Measurements from ENCODE around the gene NUDC. TPM values are rescaled to one million over a fixed set of nuclear protein-coding genes. Genes with fewer than 3 reads are reported as not detected.

Gene NUDC
- total and polyA plus RNA-seq, 9 of the 15 experiments (the other 6 are each of a cell fraction or from before 2014, with no cell fraction given), result 9.8 to 234 (median 149) TPM

GRCh38 chr1:26994020-26994786 lies 72.7 kb downstream of the NUDC start (continued):
- TF ChIP-seq SAP30 (IDR thresholded peaks at IDR 0.05; ENCODE audit: borderline replicate concordance, insufficient read depth, low read depth, low read length, poor library complexity, severe bottlenecking) (peak; percentile 60), MED1 (CRISPR knock-in tag; IDR thresholded peaks at IDR 0.05; ENCODE audit: borderline replicate concordance) (no peak), ZNF239 (CRISPR knock-in tag; IDR thresholded peaks at IDR 0.05) (no peak), IFI16 (CRISPR knock-in tag; IDR thresholded peaks at IDR 0.05) (no peak), EWSR1 (IDR thresholded peaks at IDR 0.05; ENCODE audit: borderline replicate concordance, low read depth, partially characterized antibody) (no peak), MEF2A (IDR thresholded peaks at IDR 0.05; ENCODE audit: control insufficient read depth, low read depth, low read length) (no peak), TRIM24 (IDR thresholded peaks at IDR 0.05) (no peak), KLF6 (CRISPR knock-in tag; IDR thresholded peaks at IDR 0.05; ENCODE audit: borderline replicate concordance) (no peak), TAF15 (IDR thresholded peaks at IDR 0.05; ENCODE audit: low read depth, low read length) (no peak), HLTF (IDR thresholded peaks at IDR 0.05) (no peak), ZC3H4 (CRISPR knock-in tag; IDR thresholded peaks at IDR 0.05; ENCODE audit: borderline replicate concordance) (no peak), KDM5B (IDR thresholded peaks at IDR 0.05; ENCODE audit: insufficient replicate concordance, low read depth, low read length) (no peak), NR0B1 (IDR thresholded peaks at IDR 0.05; ENCODE audit: partially characterized antibody) (no peak), ZBTB33 (CRISPR knock-in tag; IDR thresholded peaks at IDR 0.05) (0 out of 2 replicates have a peak, but pooled peaks have one; percentile 32), ZNF57 (CRISPR knock-in tag; IDR thresholded peaks at IDR 0.05) (no peak), ZNF41 (CRISPR knock-in tag; conservative IDR thresholded peaks at IDR 0.05) (no peak), ATF3 (IDR thresholded peaks at IDR 0.05) (no peak), ATF3 (CRISPR knock-in tag; conservative IDR thresholded peaks at IDR 0.05) (no peak), CREM (IDR thresholded peaks at IDR 0.05; ENCODE audit: low read depth) (no peak), NCOR1 (IDR thresholded peaks at IDR 0.05) (no peak)
- TF ChIP-seq, protein P1, sequence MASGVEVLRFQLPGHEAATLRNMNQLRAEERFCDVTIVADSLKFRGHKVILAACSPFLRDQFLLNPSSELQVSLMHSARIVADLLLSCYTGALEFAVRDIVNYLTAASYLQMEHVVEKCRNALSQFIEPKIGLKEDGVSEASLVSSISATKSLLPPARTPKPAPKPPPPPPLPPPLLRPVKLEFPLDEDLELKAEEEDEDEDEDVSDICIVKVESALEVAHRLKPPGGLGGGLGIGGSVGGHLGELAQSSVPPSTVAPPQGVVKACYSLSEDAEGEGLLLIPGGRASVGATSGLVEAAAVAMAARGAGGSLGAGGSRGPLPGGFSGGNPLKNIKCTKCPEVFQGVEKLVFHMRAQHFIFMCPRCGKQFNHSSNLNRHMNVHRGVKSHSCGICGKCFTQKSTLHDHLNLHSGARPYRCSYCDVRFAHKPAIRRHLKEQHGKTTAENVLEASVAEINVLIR (CRISPR knock-in tag; IDR thresholded peaks at IDR 0.05), result no peak
- TF ChIP-seq, protein P2, sequence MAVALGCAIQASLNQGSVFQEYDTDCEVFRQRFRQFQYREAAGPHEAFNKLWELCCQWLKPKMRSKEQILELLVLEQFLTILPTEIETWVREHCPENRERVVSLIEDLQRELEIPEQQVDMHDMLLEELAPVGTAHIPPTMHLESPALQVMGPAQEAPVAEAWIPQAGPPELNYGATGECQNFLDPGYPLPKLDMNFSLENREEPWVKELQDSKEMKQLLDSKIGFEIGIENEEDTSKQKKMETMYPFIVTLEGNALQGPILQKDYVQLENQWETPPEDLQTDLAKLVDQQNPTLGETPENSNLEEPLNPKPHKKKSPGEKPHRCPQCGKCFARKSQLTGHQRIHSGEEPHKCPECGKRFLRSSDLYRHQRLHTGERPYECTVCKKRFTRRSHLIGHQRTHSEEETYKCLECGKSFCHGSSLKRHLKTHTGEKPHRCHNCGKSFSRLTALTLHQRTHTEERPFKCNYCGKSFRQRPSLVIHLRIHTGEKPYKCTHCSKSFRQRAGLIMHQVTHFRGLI (CRISPR knock-in tag; IDR thresholded peaks at IDR 0.05), result no peak
